Thymus (tissue), 11 donors: ENCODE measurements around the gene AOX1. TPM values are rescaled to one million over a fixed set of nuclear protein-coding genes. Genes with fewer than 3 reads are reported as not detected.
A peak's percentile ranks its signal among the peaks of the same experiment; 100 is the strongest.
"Not testable (repeated sequence)": the region's sequence is repeated elsewhere in the genome, so short reads cannot be mapped to it uniquely, and the experiment has no call there.

Source experiments
- DNase-seq, 9 donors: peaks; one replicate each; pipeline ENCODE4 v3.0.0-alpha.2; 2013; ENCODE audit warnings: low spot score in 9 of 9, low read depth in 6 of 9, missing footprints in 1 of 9
- H3K27ac ChIP-seq, 2 donors: one replicate each; pipeline ENCODE4 v1.5.1; 2013; ENCODE audit warnings: control low read depth in 1 of 2, low read depth in 1 of 2, low read length in 1 of 2, mild to moderate bottlenecking in 1 of 2, moderate library complexity in 1 of 2
- H3K27me3 ChIP-seq, 2 donors: one replicate each; pipeline ENCODE4 v1.5.1; 2013; ENCODE audit warnings: low read length in 1 of 2; ENCODE audit not compliant: control insufficient read depth in 2 of 2, insufficient read depth in 1 of 2
- H3K36me3 ChIP-seq, 2 donors: one replicate each; pipeline ENCODE4 v1.5.1; 2013; ENCODE audit warnings: low read length in 1 of 2, mild to moderate bottlenecking in 1 of 2, moderate library complexity in 1 of 2; ENCODE audit not compliant: control insufficient read depth in 2 of 2, insufficient read depth in 2 of 2
- H3K4me1 ChIP-seq, 2 donors: one replicate each; pipeline ENCODE4 v1.5.1; 2013; ENCODE audit warnings: low read length in 2 of 2; ENCODE audit not compliant: control insufficient read depth in 2 of 2, insufficient read depth in 2 of 2
- H3K4me3 ChIP-seq, 2 donors: one replicate each; pipeline ENCODE4 v1.5.1; 2013; ENCODE audit warnings: low read length in 2 of 2, control low read depth in 1 of 2, mild to moderate bottlenecking in 1 of 2
- H3K9me3 ChIP-seq, 2 donors: one replicate each; pipeline ENCODE4 v1.5.1; 2013; ENCODE audit warnings: low read length in 1 of 2, mild to moderate bottlenecking in 1 of 2; ENCODE audit not compliant: control insufficient read depth in 2 of 2, insufficient read depth in 1 of 2
- WGBS: extraction: QIAGEN DNeasy Blood & Tissue Kit; methylation state at CpG from one replicate; pipeline ENCODE4 v1.1.7; 2013; 5-methylcytosine and 5-hydroxymethylcytosine counted together
- polyA plus RNA-seq: library from polyadenylated mRNA; stranded (reverse); fragments of 200-250 nt; gene quantifications from one replicate; pipeline ENCODE4 v1.2.3, GENCODE V29; 2013
- total RNA-seq: library from RNA; stranded (reverse); fragments of 120-200 nt; gene quantifications from one replicate; pipeline ENCODE4 v1.2.4, GENCODE V29; 2013
- donor health status: healthy.

The AOX1 gene
- total and polyA plus RNA-seq, 2 donors, result 0.42 to 10.7 TPM

- Histone ChIP-seq H3K4me3 (no peak overlapping the region), H3K27ac (peak overlapping the region in 1 of 2 donors; percentile 74), H3K27me3 (no peaks in the 10 kb centered on the region), H3K9me3 (no peaks in the 10 kb centered on the region), H3K36me3 (peaks cover 3 to 32% of the 10 kb centered on the region in 2 donors), H3K4me1 (peaks cover 25 to 41% of the 10 kb centered on the region in 2 donors)
- peak in 5 of 9 donors; percentile 38 to 76 (median 59) for DNase-seq
- 49% methylated on average over 3 of the region's 3 CpGs for WGBS
Observed at GRCh38 chr2:200705305-200706041, 119.7 kb downstream of the AOX1 start.

DNA sequence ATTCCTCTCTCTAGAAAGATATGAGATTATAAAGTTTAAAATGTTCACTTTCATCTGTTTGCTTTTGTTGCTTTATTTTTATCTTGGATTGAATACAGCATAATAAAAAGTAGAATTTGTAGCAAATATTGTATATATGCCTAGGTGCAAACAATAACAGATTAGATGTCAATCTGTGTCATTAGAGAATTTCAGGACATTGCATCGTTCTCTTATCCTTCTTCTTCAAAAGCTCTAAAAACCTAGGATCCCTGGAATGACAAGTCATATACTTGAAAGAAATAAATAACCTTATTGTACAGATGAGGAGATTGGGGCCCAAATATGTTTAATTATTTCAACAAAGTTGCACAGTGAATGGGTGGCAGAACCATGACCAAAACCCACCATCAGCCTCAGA lies 123.1 kb downstream of the AOX1 start:
- Histone ChIP-seq H3K27me3 (no peaks in the 10 kb centered on the region), H3K36me3 (peaks cover 7 to 28% of the 10 kb centered on the region in 2 donors), H3K4me1 (peaks cover 11 to 32% of the 10 kb centered on the region in 2 donors), H3K4me3 (no peak overlapping the region), H3K27ac (no peak overlapping the region), H3K9me3 (no peaks in the 10 kb centered on the region)
- 100% methylated on average over 1 of the region's 1 CpG for WGBS
- DNase-seq, result no peak

GRCh38 chr2:200713003-200713703 lies 127.3 kb downstream of the AOX1 start:
- Histone ChIP-seq H3K9me3 (no peaks in the 10 kb centered on the region), H3K4me1 (peaks cover 0 to 8% of the 10 kb centered on the region in 2 donors), H3K36me3 (peaks cover 8 to 16% of the 10 kb centered on the region in 2 donors), H3K27ac (peak overlapping the region; percentile 83 to 96), H3K4me3 (peak overlapping the region; percentile 34 to 49), H3K27me3 (no peaks in the 10 kb centered on the region)
- WGBS, result 6% methylated on average over 17 of the region's 17 CpGs
- DNase-seq, result peak; percentile 80 to 97 (median 91)

DNA sequence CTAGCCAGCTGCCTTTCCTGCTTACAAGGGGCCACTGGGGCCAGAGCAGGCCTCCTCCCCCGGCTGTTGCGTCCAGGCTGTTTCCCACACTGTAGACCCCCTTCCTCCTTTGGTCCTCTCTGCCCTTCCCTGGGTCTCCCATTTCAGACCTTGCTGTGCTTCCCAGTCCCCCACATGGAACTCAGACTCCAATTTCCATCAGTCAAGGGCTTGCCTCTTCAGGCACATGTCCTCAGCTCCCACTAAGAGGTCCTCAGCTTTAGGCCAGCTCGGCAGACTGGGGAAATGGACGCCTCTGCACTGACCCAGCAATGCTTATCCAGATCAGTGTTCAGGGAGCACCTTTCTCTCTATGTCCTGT lies 127.9 kb downstream of the AOX1 start:
- no peak for DNase-seq
- Histone ChIP-seq H3K4me1 (peaks cover 0 to 8% of the 10 kb centered on the region in 2 donors), H3K9me3 (no peaks in the 10 kb centered on the region), H3K27me3 (no peaks in the 10 kb centered on the region), H3K36me3 (peaks cover 8 to 13% of the 10 kb centered on the region in 2 donors), H3K4me3 (no peak overlapping the region), H3K27ac (peak overlapping the region; percentile 83 to 96)
- WGBS, result 97% methylated on average over 4 of the region's 4 CpGs

GRCh38 chr2:200715014-200715413 lies 129.2 kb downstream of the AOX1 start:
- H3K27me3 ChIP-seq, H3K9me3 ChIP-seq, H3K27ac ChIP-seq, H3K4me3 ChIP-seq, H3K4me1 ChIP-seq, DNase-seq: not testable (repeated sequence)
- 95% methylated on average over 3 of the region's 3 CpGs for WGBS
- H3K36me3 ChIP-seq, result peaks cover 8 to 11% of the 10 kb centered on the region in 2 donors

DNA sequence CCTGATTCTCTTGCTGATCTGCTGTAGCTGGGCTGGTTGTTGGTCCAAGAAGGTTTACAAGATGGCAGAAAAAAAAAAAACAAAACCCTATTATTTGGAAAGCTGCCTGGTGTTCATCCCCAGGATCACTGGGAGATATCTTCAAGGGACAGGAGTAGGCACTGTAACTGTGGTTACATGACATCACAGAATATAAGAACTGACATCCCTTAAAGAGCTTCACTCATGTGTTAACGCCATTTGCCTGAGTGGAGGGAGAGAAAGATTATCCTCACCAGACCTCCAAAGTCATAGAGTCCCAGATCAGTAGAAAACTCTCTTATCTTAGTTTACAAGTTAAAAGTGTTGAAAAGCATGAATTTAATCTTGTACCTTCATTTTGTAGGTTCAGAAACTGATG lies 130.6 kb downstream of the AOX1 start:
- Histone ChIP-seq H3K27me3 (no peaks in the 10 kb centered on the region), H3K4me1 (peaks cover 0 to 8% of the 10 kb centered on the region in 2 donors), H3K36me3 (peaks cover 4 to 5% of the 10 kb centered on the region in 2 donors), H3K9me3 (no peaks in the 10 kb centered on the region), H3K27ac (no peak overlapping the region), H3K4me3 (no peak overlapping the region)
- DNase-seq, result no peak
- 96% methylated on average over 1 of the region's 1 CpG for WGBS

Other genes with a start within 250 kb of the AOX1 start
- gene KCTD18, start 75.9 kb upstream of the AOX1 start, total RNA-seq, result 13.9 TPM
- 19.2 TPM for gene KCTD18, start 75.9 kb upstream of the AOX1 start, polyA plus RNA-seq
- gene SGO2, start 59.8 kb upstream of the AOX1 start, total RNA-seq, result 19.7 TPM
- gene SGO2, start 59.8 kb upstream of the AOX1 start, polyA plus RNA-seq, result 4.2 TPM
- gene BZW1, start 225.9 kb downstream of the AOX1 start, total RNA-seq, result 257 TPM
- gene BZW1, start 225.9 kb downstream of the AOX1 start, polyA plus RNA-seq, result 119 TPM